Measurements from ENCODE around the gene GTF3C1. TPM values are rescaled to one million over a fixed set of nuclear protein-coding genes. Genes with fewer than 3 reads are reported as not detected.

GTF3C1 gene
- total RNA-seq, 1 donor: 59.0 TPM

DNA sequence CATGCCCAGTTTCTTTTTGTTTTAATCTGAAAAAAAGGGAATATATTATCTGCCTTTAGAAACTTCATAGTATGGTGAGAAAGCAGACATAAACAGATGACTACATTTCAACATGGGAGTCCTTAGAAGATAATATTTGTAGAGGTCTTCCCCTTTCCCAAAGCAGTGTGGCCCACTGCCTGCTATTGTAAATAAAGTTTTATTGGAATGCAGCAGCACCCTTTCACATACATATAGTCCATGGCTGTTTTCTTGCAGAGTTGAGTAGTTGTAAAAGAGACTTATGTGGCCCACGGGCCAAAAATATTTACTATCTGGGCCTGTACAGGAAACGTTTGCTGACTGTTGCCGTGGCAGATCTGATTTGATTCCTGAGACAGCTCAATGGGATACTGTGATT lies 8.7 kb upstream of the GTF3C1 start:
- no peak overlapping the region for H3K4me3 ChIP-seq (ENCODE audit: insufficient read depth, low read length)
- H2AFZ ChIP-seq (ENCODE audit: low read length): no peak overlapping the region
- peaks cover 26% of the 10 kb centered on the region for H3K79me2 ChIP-seq (ENCODE audit: insufficient read depth, low read length)
- peaks cover 6% of the 10 kb centered on the region for H4K20me1 ChIP-seq (ENCODE audit: insufficient read depth, low read length)
- TF ChIP-seq, protein P1, sequence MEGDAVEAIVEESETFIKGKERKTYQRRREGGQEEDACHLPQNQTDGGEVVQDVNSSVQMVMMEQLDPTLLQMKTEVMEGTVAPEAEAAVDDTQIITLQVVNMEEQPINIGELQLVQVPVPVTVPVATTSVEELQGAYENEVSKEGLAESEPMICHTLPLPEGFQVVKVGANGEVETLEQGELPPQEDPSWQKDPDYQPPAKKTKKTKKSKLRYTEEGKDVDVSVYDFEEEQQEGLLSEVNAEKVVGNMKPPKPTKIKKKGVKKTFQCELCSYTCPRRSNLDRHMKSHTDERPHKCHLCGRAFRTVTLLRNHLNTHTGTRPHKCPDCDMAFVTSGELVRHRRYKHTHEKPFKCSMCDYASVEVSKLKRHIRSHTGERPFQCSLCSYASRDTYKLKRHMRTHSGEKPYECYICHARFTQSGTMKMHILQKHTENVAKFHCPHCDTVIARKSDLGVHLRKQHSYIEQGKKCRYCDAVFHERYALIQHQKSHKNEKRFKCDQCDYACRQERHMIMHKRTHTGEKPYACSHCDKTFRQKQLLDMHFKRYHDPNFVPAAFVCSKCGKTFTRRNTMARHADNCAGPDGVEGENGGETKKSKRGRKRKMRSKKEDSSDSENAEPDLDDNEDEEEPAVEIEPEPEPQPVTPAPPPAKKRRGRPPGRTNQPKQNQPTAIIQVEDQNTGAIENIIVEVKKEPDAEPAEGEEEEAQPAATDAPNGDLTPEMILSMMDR (IDR thresholded peaks at IDR 0.05; ENCODE audit: extremely low read depth, low read depth, low read length): no peak
- DNase-seq (ENCODE audit: insufficient read length, low spot score, missing footprints): no peak
- H3K4me2 ChIP-seq (ENCODE audit: insufficient read depth, low read length): no peak overlapping the region
- H3K4me1 ChIP-seq (ENCODE audit: insufficient read depth, low read length): no peaks in the 10 kb centered on the region
- H3K9me3 ChIP-seq (ENCODE audit: low read depth, low read length): no peaks in the 10 kb centered on the region
- H3K27ac ChIP-seq (ENCODE audit: low read depth, low read length): no peak overlapping the region
- H3K36me3 ChIP-seq (ENCODE audit: insufficient read depth, low read length): no peaks in the 10 kb centered on the region
- no peaks in the 10 kb centered on the region for H3K27me3 ChIP-seq (ENCODE audit: insufficient read depth, low read length)

DNA sequence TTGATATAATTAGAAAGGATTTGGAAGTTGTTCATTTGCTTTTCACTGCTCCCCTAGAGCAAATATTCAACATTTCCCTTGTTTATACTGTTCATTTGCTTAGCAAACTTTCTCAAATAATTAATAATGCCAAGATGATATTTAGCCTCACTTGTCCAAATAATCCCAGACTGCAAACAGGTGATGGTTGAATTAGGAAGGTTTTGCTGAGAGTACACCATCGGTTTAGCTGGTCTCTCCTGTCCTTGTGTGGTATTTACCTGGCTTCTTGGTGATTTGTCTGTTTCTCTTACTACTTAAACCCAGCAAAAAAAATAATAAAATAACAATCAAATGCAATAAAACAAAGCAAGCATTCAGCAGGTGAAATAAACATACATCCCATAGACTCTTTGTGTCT lies 6.8 kb upstream of the GTF3C1 start:
- H3K79me2 ChIP-seq (ENCODE audit: insufficient read depth, low read length): peaks cover 36% of the 10 kb centered on the region
- H3K27ac ChIP-seq (ENCODE audit: low read depth, low read length): no peak overlapping the region
- H3K9me3 ChIP-seq (ENCODE audit: low read depth, low read length): no peaks in the 10 kb centered on the region
- no peak for DNase-seq (ENCODE audit: insufficient read length, low spot score, missing footprints)
- no peaks in the 10 kb centered on the region for H3K27me3 ChIP-seq (ENCODE audit: insufficient read depth, low read length)
- H3K4me2 ChIP-seq (ENCODE audit: insufficient read depth, low read length): no peak overlapping the region
- H2AFZ ChIP-seq (ENCODE audit: low read length): no peak overlapping the region
- H3K4me1 ChIP-seq (ENCODE audit: insufficient read depth, low read length): no peaks in the 10 kb centered on the region
- TF ChIP-seq, protein P1 (IDR thresholded peaks at IDR 0.05; ENCODE audit: extremely low read depth, low read depth, low read length): no peak
- no peak overlapping the region for H3K4me3 ChIP-seq (ENCODE audit: insufficient read depth, low read length)
- no peaks in the 10 kb centered on the region for H3K36me3 ChIP-seq (ENCODE audit: insufficient read depth, low read length)
- peaks cover 2% of the 10 kb centered on the region for H4K20me1 ChIP-seq (ENCODE audit: insufficient read depth, low read length)

DNA sequence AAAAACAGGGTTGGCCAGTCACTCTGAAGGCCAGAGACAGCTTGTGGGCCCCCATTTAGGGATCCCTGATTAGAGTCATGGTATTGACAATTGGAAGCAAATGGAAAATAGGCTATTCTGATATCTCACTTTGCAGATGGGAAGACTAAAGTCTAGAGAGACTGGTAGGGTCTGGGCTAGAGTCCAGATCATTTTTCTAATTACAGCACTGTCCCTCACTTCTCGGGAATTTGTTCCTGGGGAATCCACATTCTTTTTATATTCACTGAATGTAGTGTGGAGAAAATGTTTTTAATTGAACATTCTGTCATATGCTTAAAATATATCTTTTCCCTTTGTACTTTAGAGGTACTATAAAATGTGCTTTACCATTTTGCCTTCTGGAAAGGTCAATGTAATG lies 1.3 kb upstream of the GTF3C1 start:
- peaks cover 30% of the 10 kb centered on the region for H4K20me1 ChIP-seq (ENCODE audit: insufficient read depth, low read length)
- H3K9me3 ChIP-seq (ENCODE audit: low read depth, low read length): no peaks in the 10 kb centered on the region
- H3K4me3 ChIP-seq (ENCODE audit: insufficient read depth, low read length): peak overlapping the region; percentile 92
- H3K79me2 ChIP-seq (ENCODE audit: insufficient read depth, low read length): peaks cover 70% of the 10 kb centered on the region
- peak; percentile 50 for DNase-seq (ENCODE audit: insufficient read length, low spot score, missing footprints)
- peak overlapping the region; percentile 97 for H3K4me2 ChIP-seq (ENCODE audit: insufficient read depth, low read length)
- no peaks in the 10 kb centered on the region for H3K27me3 ChIP-seq (ENCODE audit: insufficient read depth, low read length)
- TF ChIP-seq, protein P1 (IDR thresholded peaks at IDR 0.05; ENCODE audit: extremely low read depth, low read depth, low read length): no peak
- peak overlapping the region; percentile 99 for H3K27ac ChIP-seq (ENCODE audit: low read depth, low read length)
- H3K4me1 ChIP-seq (ENCODE audit: insufficient read depth, low read length): peaks cover 39% of the 10 kb centered on the region
- no peak overlapping the region for H2AFZ ChIP-seq (ENCODE audit: low read length)
- no peaks in the 10 kb centered on the region for H3K36me3 ChIP-seq (ENCODE audit: insufficient read depth, low read length)

DNA sequence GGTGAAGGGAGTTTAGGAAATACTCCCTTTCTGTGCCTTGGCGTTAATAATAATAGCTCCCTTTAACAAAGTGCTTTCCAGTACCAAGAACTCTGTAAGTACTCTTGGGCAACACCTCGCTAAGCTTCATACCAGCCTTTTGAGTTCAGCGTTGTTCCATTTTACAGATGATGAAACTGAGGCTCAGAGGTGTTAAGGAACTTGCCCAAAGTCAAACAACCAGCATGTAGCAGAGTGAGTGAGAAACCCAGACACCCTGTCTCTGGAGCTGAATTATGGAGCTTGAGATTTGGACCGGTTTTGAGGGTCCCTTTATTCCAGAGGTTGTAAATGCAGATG lies 838 bp upstream of the GTF3C1 start:
- H3K27ac ChIP-seq (ENCODE audit: low read depth, low read length): peak overlapping the region; percentile 99
- peak overlapping the region; percentile 99 for H2AFZ ChIP-seq (ENCODE audit: low read length)
- no peaks in the 10 kb centered on the region for H3K9me3 ChIP-seq (ENCODE audit: low read depth, low read length)
- H3K4me1 ChIP-seq (ENCODE audit: insufficient read depth, low read length): peaks cover 39% of the 10 kb centered on the region
- peaks cover 35% of the 10 kb centered on the region for H4K20me1 ChIP-seq (ENCODE audit: insufficient read depth, low read length)
- DNase-seq (ENCODE audit: insufficient read length, low spot score, missing footprints): no peak
- peaks cover 75% of the 10 kb centered on the region for H3K79me2 ChIP-seq (ENCODE audit: insufficient read depth, low read length)
- no peaks in the 10 kb centered on the region for H3K27me3 ChIP-seq (ENCODE audit: insufficient read depth, low read length)
- peak overlapping the region; percentile 97 for H3K4me2 ChIP-seq (ENCODE audit: insufficient read depth, low read length)
- H3K4me3 ChIP-seq (ENCODE audit: insufficient read depth, low read length): peak overlapping the region; percentile 92
- peaks cover under 1% of the 10 kb centered on the region for H3K36me3 ChIP-seq (ENCODE audit: insufficient read depth, low read length)
- TF ChIP-seq, protein P1 (IDR thresholded peaks at IDR 0.05; ENCODE audit: extremely low read depth, low read depth, low read length): no peak

All from osteoblast (primary cell).